GM19025 (cell line): Measurements from ENCODE around the gene TCF4.
A peak's percentile ranks its signal among the peaks of the same experiment; 100 is the strongest.

Experiments used
- ATAC-seq: cut with Tn5 transposase; IDR thresholded peaks from one replicate; pipeline ENCODE4 v1.9.1; 2021; ENCODE audit warnings: mild to moderate bottlenecking, low read depth, moderate library complexity; ENCODE audit not compliant: unreplicated experiment

Gene TCF4

GRCh38 chr18:55228191-55228590, 359.8 kb downstream of the TCF4 start:
- no peak for ATAC-seq

GRCh38 chr18:55227771-55228170, 360.2 kb downstream of the TCF4 start:
- ATAC-seq = no peak

- no peak for ATAC-seq
These were observed 361.9 kb downstream of the TCF4 start for GRCh38 chr18:55226044-55226443.

GRCh38 chr18:55224086-55224625, 363.8 kb downstream of the TCF4 start:
- no peak for ATAC-seq

DNA sequence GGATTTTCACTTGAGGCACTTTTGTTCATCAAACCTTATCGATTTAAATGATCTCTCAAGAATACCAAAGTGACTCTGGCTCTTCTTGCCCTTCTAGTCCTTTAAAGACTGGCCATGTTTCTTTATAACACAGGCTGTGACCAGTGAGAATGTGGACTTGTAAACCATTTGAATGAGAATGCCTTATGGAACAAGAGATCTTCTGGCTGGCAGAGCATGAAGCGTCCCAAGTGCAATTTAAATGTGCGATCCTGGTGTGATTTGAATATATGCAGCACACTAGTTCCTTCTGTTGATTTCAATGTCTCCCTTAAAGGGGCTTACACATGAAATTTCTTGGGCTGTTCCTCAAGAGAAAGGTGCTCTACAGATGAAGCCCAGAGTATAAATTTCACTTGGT, 366.4 kb downstream of the TCF4 start:
- no peak for ATAC-seq

DNA sequence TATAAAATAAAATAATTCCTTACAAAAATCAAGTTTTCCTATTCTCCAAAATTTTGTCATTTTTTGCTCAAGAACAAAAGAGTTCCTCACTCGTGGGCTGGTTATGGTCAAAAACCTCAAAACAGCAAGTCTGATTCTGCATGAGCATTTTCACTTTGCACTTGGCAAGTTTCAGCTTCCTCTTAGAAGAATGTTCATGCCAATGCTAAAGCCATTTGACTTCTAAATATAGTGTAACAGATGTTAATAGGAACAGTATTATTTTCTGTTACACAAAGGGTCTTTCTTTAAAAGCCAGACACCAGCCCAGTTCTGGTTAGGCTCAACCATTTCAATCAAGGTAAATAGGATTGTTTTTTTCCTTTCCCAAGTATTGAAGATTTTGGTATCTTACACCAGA, 367.5 kb downstream of the TCF4 start:
- ATAC-seq = peak; percentile 75

DNA sequence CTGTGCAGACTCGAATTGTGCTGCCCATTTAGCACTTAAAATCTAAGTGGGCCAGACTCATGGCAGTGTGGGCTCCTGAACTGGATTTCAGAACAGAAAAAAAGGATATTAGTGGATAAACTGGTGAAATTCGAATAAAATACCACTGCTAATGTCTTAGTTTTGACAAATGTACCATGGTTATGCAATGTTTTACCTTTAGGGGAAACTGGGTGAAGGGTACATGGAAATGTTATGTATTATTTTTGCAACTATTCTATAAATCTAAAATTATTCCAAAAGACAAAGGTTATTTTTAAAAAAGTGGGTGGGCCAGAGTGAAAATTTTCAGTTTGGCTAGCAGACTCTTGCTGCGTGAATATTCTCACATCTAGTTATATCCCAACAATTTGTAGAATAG, 368.2 kb downstream of the TCF4 start:
- ATAC-seq = no peak

GRCh38 chr18:55219059-55219458, 368.9 kb downstream of the TCF4 start:
- ATAC-seq = no peak

GRCh38 chr18:55214969-55215368, 373.0 kb downstream of the TCF4 start:
- ATAC-seq = no peak

- ATAC-seq = no peak
These were observed 373.5 kb downstream of the TCF4 start for GRCh38 chr18:55214534-55214933.

GRCh38 chr18:55213586-55213985, 374.4 kb downstream of the TCF4 start:
- ATAC-seq = no peak

DNA sequence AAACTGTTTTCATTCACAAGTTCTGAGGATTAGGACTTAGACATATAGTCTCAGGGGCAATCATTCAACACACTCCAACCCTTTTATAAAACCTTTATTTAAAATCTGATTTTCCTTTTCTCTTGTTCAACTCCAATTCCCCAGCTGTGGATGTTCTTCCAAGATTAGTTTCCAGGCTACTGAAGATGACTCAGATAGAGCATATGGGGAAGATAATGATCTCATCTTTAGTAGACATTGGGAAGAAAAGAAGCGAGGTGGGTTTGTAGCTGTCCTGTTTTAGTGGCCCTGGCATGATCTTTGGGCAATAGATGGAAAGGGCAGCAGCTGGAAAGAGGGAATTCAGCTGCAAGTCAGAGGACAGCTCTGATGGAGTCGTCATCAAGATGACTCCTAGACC, 381.1 kb downstream of the TCF4 start:
- no peak for ATAC-seq

DNA sequence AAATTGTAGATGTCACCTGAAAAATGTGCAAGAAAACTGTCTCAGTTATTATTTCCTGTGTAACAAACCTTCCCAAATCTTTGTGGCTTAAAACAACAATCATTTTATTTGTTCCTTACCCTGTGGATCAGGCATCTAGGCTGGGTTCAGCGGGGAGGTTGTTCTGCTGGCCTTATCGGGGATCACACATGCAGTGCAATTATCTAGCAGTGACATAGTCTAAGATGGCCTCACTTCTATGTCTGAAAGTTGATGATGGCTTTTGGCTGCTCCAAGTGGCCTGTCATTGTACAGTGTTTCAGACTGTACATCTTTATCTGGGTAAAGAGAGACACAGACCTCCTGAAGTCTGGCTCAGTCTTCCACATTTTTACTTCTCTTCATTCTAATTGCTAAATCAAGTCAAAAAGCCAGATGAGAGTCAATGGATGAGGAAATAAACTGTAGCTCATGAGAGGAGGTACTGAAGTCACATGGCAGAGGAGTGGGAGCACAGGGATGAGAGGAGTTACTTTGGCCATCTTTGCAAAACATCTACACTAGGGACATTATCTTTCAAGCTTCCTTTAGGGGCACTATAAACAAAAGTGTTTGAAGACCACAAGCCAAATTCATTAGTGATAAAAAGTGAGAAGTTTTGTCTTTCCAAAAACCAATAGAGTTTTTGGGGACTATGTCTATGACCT, 385.6 kb downstream of the TCF4 start:
- no peak for ATAC-seq

DNA sequence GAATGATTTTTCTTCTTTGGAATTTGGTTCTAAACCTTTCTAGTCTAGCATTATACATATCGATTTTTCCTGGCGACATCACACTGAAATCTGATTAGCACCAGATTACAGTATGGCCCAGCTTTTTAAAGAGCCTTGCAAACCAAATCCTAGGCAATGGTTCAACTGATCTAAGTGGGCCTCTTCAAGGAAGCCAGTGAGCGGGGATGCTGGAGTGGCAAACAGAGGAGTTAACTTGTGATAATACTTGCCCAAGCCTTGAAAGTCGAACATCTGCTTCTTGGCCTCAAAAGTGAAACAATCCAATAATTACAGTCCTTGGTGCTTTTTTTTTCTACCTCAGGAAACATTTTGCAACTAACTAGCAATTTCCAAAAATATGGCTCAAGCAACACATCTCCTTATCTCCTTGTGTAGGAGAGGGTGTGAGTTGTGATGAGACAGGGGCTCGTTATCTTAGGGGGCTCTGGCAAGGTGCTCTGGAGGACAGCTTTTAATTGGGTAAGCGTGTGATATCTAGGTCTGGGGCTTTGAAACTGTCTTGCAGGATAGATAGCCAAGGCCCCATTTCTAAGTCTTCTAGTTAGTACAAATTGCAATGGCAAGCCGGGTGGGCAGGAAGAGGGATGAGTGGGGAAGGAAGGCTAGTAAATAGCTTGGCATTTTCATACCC, 388.6 kb downstream of the TCF4 start:
- ATAC-seq = no peak

- ATAC-seq = no peak
These were observed 392.1 kb downstream of the TCF4 start for GRCh38 chr18:55195863-55196262.

DNA sequence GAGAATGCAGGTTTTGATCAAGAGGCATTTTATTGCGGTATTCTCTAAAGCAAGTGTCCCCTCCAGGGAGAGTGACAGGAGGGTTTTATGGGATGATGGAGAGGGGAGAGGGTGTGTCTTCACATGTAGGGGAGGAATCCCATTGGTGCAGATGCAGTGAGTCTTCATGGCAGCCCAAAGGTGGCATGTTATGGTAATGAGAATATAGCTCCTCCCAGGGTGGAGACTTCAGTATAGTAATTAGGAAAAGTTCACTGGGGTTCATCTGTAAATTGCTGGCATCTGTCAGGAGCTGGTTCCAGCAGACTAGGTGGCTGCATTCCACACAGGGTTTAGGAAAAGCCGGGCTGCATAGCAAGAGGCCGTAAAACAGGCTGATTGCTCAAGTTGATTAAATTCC, 398.0 kb downstream of the TCF4 start:
- ATAC-seq = no peak

DNA sequence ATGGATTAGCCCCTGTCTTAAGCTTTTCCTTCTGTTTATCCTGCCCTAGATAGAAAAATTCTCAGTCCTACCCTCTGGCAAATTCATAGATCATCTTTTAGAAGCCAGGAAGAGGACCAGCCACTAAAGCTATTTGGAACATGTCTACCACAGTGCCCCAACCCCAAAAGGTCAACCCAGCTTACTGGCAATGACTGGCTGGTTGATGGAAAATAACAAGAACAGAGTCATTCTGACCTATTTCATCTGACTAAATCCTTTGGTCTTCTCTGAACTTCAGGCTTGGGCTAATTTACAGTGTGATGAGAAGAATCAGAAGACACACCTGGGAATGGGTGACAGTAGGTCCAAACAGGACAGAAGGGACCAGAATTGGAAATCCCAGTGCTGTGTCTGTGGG, 401.4 kb downstream of the TCF4 start:
- no peak for ATAC-seq

GRCh38 chr18:55185391-55185790, 402.6 kb downstream of the TCF4 start:
- no peak for ATAC-seq

DNA sequence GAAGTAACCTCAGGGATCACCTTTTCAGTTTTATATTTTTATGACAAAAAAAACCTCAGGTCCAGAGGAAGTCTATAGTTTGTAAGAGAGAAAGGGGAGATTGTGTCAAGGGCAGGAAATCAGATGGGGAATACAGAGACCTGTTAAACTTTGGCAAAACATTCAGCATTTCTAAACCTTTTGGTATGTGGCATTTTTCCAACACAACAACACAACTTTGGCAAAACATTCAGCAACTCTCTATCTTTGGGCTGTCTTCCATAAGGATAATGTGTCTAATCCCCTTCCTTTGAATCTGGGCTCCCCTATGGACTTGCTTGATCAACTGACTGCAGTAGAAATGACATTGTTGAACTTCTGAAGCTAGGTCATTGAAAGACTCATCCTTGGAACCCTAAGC, 408.2 kb downstream of the TCF4 start:
- no peak for ATAC-seq

DNA sequence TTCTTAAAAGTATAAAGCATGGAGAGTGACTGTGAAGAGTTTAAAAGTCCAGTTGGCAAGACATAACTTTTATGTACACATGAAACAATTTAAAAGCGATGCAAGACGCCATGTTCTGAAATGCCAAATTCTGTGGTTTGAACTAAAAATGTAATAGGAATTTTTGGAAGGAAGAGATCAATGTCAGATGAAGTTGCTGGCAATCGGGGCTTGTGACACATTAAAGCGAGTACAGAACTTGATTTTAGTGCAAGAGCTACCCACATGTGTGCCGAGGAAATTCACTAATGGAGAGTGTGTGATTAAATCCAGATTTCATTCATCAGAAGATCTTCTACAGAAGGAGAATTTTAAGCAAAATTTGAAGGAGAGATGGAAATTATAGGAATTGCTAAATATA, 408.6 kb downstream of the TCF4 start:
- no peak for ATAC-seq

DNA sequence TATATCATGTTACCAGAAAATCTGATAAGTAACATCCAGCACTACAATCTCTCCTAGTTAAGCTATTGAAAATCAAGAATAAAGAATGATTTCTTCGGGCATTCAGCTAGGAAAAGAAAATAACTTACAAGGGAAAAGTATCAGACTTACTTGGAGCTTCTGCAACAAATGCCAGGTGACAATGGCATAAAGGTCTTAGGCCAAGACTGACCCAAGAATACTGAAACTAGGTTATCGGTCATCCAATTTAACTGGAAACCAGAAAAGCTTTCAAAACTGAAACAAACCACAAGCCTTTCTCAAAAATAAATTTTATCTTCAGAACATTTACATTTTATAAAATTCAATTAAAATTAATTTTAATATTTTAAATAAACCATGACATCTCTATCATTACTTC, 414.7 kb downstream of the TCF4 start:
- ATAC-seq = no peak
